Measurements from ENCODE around the gene RRP9. TPM values are rescaled to one million over a fixed set of nuclear protein-coding genes. Genes with fewer than 3 reads are reported as not detected.
"Not testable (repeated sequence)": the region's sequence is repeated elsewhere in the genome, so short reads cannot be mapped to it uniquely, and the experiment has no call there.

The RRP9 gene
- polyA plus RNA-seq, 4 donors, result 12.1 to 22.6 (median 17.8) TPM

DNA sequence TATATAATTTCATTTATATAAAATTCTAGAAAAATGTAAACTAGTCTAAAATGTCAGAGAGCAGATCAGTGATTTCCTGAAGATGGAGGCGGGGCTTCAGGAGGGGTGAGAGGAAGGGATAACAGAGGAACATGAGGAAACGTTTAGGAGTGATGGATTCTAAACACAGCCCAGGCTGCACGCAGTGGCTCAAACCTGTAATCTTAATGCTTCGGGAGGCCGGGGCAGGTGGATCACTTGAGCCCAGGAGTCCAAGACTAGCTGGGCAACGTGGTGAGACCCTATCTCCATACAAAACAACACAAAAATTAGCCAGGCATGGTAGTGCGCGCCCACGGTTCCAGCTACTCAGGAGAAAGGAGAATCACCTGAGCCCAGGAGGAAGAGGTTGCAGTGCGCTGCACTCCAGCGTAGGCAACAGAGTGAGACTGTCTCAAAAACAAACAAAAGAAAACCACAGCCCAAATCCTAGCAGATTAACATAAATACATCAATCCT, 20.6 kb downstream of the RRP9 start:
- no peak for DNase-seq (ENCODE audit: low read depth in 4 of 4, low spot score in 3 of 4)

- DNase-seq (ENCODE audit: low read depth in 4 of 4, low spot score in 3 of 4), result no peak
These were observed 25.3 kb downstream of the RRP9 start for GRCh38 chr3:51916418-51916817.

- DNase-seq (ENCODE audit: low read depth in 4 of 4, low spot score in 3 of 4), result no peak
These were observed 33.7 kb downstream of the RRP9 start for GRCh38 chr3:51908026-51908425.

DNA sequence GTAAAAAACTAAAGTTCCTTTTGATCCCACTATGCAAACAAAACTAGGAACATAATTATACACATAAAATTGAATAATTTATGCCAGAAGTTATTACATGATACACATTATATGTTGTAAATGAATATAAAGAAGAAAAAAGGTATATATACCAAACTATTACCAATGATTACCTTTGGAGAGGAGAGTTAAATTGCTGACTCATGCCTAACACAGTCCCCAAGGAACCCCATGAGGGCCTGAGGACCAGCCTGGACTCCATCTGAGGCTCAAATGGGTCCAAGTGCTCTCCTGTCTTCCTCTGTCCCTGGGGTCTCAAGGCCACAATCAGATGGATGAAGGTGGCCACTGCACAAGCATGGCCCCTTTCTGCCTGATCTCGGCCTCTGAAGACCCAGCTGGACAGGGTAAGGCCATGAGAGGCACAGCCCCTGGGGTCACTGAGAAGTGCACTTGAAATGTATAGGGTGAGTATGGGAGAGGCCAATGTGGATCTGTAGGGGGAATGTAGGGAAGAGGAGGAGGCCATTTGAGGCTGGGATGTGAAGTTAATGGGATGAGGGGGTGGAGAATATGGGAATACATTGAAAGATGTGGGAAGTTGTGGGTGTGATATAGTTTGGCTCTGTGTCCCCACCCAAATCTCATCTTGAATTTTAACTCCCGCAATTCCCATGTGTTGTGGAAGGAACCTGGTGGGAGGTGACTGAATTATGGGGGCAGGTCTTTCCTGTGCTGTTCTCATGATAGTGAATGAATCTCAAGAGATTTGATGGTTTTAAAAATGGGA, 37.5 kb downstream of the RRP9 start:
- DNase-seq (ENCODE audit: low read depth in 4 of 4, low spot score in 3 of 4), result no peak

- DNase-seq (ENCODE audit: low read depth in 4 of 4, low spot score in 3 of 4), result not testable (repeated sequence)
These were observed 39.3 kb downstream of the RRP9 start for GRCh38 chr3:51902361-51902760.

- DNase-seq (ENCODE audit: low read depth in 4 of 4, low spot score in 3 of 4), result not testable (repeated sequence)
These were observed 41.7 kb downstream of the RRP9 start for GRCh38 chr3:51900043-51900442.

DNA sequence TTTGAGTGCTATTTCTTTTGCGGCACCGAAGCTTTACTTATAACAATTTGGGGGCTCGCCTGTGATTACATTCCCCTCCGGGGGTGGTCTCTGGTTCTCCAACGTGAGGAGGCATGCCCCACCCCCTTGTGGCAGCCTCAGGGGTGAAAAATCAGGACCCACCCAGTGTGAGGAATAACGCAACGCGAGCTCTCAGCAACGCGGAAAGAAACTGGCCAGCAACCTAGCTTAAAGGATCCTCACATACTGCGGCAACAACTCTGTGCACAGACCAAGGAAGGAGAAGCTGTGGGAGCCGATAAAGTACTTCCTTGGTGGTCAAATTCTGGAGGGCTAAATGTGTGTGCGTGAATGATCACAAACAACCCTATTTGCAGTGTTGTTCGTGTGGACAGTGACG, 44.3 kb downstream of the RRP9 start:
- no peak for DNase-seq (ENCODE audit: low read depth in 4 of 4, low spot score in 3 of 4)

DNA sequence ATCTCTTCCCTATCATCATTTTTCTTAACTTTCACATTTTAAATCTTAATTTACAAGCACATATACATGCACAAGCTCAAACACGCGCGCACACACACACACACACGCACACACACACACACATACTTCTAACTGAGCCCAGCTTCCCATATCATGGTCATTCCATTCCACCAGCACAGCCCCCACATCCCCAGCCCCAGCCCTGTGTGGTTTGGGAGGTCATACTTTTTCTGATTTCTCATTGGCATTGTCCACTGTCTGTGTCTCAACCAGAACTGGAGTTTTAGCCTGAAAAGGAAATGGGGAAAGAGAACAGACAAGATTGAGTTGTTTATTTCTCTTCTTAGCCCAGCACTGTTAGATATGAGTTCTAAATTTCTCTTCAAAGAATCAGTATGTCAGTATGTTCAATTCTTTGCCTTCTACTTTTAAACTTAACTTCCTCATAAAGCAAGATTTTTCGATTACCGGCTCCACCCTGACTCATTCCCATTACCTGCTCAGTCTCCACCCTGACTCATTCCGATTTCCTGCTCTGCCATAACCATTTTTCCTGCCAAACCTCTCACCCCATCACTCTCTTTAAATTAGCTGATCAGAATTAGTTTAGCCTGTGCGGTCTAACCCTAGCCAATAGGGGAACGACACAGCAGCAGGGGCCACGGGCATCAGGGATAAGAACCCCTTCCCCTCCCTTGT, 44.9 kb downstream of the RRP9 start:
- no peak for DNase-seq (ENCODE audit: low read depth in 4 of 4, low spot score in 3 of 4)

GRCh38 chr3:51894939-51895338, 46.8 kb downstream of the RRP9 start:
- no peak for DNase-seq (ENCODE audit: low read depth in 4 of 4, low spot score in 3 of 4)

DNA sequence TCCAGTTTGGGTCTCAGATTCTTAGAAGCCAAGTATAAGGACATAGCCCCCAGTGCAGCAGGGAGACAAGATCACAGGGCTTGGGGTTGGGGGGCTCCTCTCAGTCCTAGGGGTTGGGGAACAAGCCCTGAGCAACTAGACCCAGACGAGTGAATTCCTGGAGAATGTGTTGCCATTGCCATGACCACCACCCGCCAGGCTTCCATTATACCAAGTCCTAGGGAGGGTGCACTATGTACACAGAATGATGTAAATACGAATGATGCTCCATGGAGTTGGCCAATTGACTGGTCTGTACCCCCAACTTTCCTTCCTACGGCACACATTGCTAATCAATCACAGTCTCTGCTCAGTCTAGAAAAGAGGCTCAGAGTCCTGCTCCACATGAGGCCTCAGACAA, 47.3 kb downstream of the RRP9 start:
- DNase-seq (ENCODE audit: low read depth in 4 of 4, low spot score in 3 of 4), result no peak

DNA sequence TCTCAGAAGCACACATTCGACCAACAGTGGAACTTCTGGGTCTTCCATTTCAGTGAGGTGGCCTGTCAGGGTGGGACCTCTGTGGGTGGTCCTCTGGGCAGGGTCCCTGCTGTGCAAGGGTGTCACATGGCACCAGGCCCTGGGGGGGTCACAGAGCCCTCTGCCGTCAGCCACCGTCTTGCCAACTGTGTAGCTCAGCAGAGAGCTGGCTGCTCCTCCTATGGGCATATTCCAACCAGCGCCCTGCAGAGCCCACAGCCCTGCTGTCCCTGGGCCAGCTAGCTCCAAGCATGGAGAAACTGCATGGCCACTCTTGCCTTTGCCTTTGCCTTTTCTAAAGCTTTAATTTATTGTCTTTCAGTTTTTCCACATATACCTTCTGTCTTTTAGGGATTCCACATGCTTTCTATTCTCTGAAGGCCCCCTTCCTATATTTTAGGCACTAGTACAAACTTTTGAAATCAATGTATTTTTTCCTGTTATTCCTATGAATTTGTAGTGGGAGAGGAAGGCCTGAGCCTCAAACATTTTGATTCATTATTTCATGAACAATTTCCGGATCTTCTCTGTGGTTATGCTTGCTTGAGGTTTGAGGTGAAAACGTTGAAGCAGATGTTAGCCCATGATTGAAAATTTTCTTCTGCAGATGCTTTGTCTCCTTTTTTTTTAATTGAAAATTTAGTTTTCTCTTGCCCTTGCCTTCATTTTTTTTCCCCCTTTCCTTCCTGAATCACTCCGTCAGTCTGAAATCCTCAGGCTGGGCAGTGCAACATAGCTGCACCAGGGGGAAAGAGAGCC, 50.3 kb downstream of the RRP9 start:
- DNase-seq (ENCODE audit: low read depth in 4 of 4, low spot score in 3 of 4), result no peak

GRCh38 chr3:51888463-51889105, 53.1 kb downstream of the RRP9 start:
- no peak for DNase-seq (ENCODE audit: low read depth in 4 of 4, low spot score in 3 of 4)

GRCh38 chr3:51887620-51888019, 54.1 kb downstream of the RRP9 start:
- DNase-seq (ENCODE audit: low read depth in 4 of 4, low spot score in 3 of 4), result no peak

- DNase-seq (ENCODE audit: low read depth in 4 of 4, low spot score in 3 of 4), result no peak
These were observed 55.3 kb downstream of the RRP9 start for GRCh38 chr3:51886447-51886846.

Other genes with a start within 250 kb of the RRP9 start
- gene GRM2, start 234.8 kb downstream of the RRP9 start, polyA plus RNA-seq (ENCODE audit: insufficient read length in 4 of 4), result under 1 TPM; 0.27 to 0.81 (median 0.50) TPM
- not detected for gene IQCF6, start 162.7 kb downstream of the RRP9 start, polyA plus RNA-seq (ENCODE audit: insufficient read length in 4 of 4)
- gene IQCF2, start 80.3 kb downstream of the RRP9 start, polyA plus RNA-seq (ENCODE audit: insufficient read length in 4 of 4), result not detected
- gene IQCF5, start 66.3 kb downstream of the RRP9 start, polyA plus RNA-seq (ENCODE audit: insufficient read length in 4 of 4), result not detected
- not detected for gene IQCF1, start 38.6 kb downstream of the RRP9 start, polyA plus RNA-seq (ENCODE audit: insufficient read length in 4 of 4)
- 10 to 100 TPM in 3 of 4 donors, 1 to 10 TPM in 1; 9.4 to 19.2 (median 17.4) TPM for gene PARP3, start 459 bp upstream of the RRP9 start, polyA plus RNA-seq (ENCODE audit: insufficient read length in 4 of 4)
- gene GPR62, start 13.5 kb upstream of the RRP9 start, polyA plus RNA-seq (ENCODE audit: insufficient read length in 4 of 4), result under 1 TPM; 0.32 to 0.59 (median 0.53) TPM
- gene PCBP4, start 25.6 kb upstream of the RRP9 start, polyA plus RNA-seq (ENCODE audit: insufficient read length in 4 of 4), result 10 to 100 TPM; 49.4 to 80.4 (median 54.2) TPM
- 10 to 100 TPM; 43.5 to 91.3 (median 73.8) TPM for gene ABHD14B, start 32.1 kb upstream of the RRP9 start, polyA plus RNA-seq (ENCODE audit: insufficient read length in 4 of 4)
- gene ABHD14A, start 33.2 kb upstream of the RRP9 start, polyA plus RNA-seq (ENCODE audit: insufficient read length in 4 of 4), result 10 to 100 TPM; 20.2 to 30.4 (median 25.9) TPM
- 100 to 1,000 TPM in 1 of 4 donors, 10 to 100 TPM in 3; 23.9 to 132 (median 83.9) TPM for gene ACY1, start 41.6 kb upstream of the RRP9 start, polyA plus RNA-seq (ENCODE audit: insufficient read length in 4 of 4)
- 1,000 to 10,000 TPM; 1,419 to 1,780 (median 1,590) TPM for gene RPL29, start 54.0 kb upstream of the RRP9 start, polyA plus RNA-seq (ENCODE audit: insufficient read length in 4 of 4)
- gene DUSP7, start 114.7 kb upstream of the RRP9 start, polyA plus RNA-seq (ENCODE audit: insufficient read length in 4 of 4), result 10 to 100 TPM; 14.3 to 20.1 (median 17.8) TPM
- 1 to 10 TPM; 6.7 to 8.9 (median 7.6) TPM for gene POC1A, start 212.5 kb upstream of the RRP9 start, polyA plus RNA-seq (ENCODE audit: insufficient read length in 4 of 4)

Measured in left renal pelvis (tissue), 4 donors.